GM12875 (cell line): Measurements from ENCODE around the gene SPIRE2.
A peak's percentile ranks its signal among the peaks of the same experiment; 100 is the strongest.
"Not testable (repeated sequence)": the region's sequence is repeated elsewhere in the genome, so short reads cannot be mapped to it uniquely, and the experiment has no call there.

Experiments
- H3K4me3 ChIP-seq: one replicate; pipeline ENCODE4 v1.5.1; 2011; ENCODE audit warnings: low read depth, low read length, control low read depth
- TF ChIP-seq, protein P1 (sequence below): IDR thresholded peaks from 2 replicates; pipeline ENCODE4 v1.5.1; 2011; ENCODE audit warnings: low read depth, mild to moderate bottlenecking, control low read depth, inconsistent platforms, low read length, moderate library complexity, borderline replicate concordance; ENCODE audit not compliant: insufficient read depth

SPIRE2 gene

DNA sequence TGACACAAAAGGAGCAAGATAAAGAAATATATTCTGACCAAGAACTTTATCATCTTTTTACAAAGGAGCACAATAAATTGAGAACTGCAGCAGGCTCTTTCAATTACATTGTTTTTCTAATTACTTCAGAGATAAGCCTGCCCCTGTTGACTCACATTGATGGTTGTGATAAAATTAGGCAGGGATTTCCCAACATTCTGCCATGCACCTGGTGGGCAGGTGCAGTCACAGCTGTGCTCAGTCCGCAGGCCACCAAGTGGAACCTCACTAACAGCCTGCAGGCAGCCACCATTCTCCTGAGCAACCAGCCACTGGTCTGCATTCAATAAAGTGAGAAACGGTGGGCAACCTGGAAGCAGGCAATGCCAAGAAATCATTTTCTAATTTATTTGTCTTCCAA lies 17.0 kb upstream of the SPIRE2 start:
- no peak overlapping the region for H3K4me3 ChIP-seq
- TF ChIP-seq, protein P1, sequence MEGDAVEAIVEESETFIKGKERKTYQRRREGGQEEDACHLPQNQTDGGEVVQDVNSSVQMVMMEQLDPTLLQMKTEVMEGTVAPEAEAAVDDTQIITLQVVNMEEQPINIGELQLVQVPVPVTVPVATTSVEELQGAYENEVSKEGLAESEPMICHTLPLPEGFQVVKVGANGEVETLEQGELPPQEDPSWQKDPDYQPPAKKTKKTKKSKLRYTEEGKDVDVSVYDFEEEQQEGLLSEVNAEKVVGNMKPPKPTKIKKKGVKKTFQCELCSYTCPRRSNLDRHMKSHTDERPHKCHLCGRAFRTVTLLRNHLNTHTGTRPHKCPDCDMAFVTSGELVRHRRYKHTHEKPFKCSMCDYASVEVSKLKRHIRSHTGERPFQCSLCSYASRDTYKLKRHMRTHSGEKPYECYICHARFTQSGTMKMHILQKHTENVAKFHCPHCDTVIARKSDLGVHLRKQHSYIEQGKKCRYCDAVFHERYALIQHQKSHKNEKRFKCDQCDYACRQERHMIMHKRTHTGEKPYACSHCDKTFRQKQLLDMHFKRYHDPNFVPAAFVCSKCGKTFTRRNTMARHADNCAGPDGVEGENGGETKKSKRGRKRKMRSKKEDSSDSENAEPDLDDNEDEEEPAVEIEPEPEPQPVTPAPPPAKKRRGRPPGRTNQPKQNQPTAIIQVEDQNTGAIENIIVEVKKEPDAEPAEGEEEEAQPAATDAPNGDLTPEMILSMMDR, result no peak

GRCh38 chr16:89815639-89816348 lies 12.5 kb upstream of the SPIRE2 start:
- TF ChIP-seq, protein P1, result no peak
- peak overlapping the region; percentile 83 for H3K4me3 ChIP-seq

- not testable (repeated sequence) for H3K4me3 ChIP-seq
These were observed 9.3 kb upstream of the SPIRE2 start for GRCh38 chr16:89818851-89819403.

DNA sequence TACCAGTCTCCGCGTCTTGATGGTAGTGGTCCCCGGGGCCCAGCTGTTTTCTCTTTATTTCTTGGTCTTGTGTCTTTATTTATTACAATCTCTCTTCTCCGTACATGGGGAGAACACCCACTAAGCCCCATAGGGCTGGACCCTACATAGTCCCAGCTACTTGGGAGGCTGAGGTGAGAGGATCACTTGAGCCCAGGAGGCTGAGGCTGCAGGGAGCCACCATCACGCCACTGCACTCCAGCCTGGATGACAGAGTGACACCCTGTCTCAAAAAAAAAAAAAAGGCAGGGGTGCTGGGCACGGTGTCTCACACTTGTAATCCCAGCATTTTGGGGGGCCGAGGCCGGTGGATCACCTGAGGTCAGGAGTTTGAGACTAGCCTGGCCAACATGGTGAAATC lies 8.8 kb upstream of the SPIRE2 start:
- H3K4me3 ChIP-seq, result not testable (repeated sequence)

DNA sequence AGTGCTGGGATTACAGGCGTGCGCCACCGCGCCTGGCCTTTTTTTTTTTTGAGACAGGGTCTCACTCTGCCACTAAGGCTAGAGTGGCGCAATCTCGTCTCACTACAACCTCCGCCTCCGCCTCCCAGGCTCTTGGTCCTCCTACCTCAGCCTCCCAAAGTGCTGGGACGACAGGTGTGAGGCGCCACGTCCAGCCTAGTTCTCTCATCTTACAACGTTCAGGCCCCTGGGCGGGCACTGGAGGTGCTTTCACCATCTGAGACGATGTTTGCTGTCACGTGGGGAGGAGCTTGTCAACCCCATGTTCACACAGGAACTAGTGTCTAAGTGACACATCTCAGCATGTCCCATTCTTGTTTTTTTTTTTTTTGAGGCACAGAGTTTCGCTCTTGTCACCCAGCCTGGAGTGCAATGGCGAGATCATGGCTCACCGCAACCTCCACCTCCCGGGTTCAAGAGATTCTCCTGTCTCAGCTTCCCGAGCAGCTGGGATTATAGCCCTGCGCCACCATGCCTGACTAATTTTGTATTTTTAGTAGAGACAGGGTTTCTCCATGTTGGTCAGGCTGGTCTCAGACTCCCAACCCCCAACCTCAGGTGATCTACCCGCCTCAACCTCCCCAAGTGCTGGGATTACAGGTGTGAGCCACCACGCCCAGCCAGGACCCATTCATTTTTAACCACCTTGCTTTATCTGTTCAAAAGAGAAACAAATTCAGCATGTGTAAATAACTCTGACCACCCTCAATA lies 6.7 kb upstream of the SPIRE2 start:
- TF ChIP-seq, protein P1, result no peak
- no peak overlapping the region for H3K4me3 ChIP-seq

GRCh38 chr16:89822188-89823086 lies 5.8 kb upstream of the SPIRE2 start:
- H3K4me3 ChIP-seq, result no peak overlapping the region
- TF ChIP-seq, protein P1, result no peak

GRCh38 chr16:89823087-89823823 lies 5.0 kb upstream of the SPIRE2 start:
- TF ChIP-seq, protein P1, result no peak
- no peak overlapping the region for H3K4me3 ChIP-seq

GRCh38 chr16:89823824-89824148 lies 4.5 kb upstream of the SPIRE2 start:
- not testable (repeated sequence) for H3K4me3 ChIP-seq
